VCaP (cell line): ENCODE results near the gene STOML1.
A peak's percentile ranks its signal among the peaks of the same experiment; 100 is the strongest.

Experiments
- H3K27ac ChIP-seq: fragments of 450-650 bp; 2 replicates; pipeline ENCODE4 v1.5.1; 2017
- TF ChIP-seq, protein P1 (sequence below): fragments of 450-650 bp; conservative IDR thresholded peaks from 2 replicates; pipeline ENCODE4 v1.5.1; 2017; ENCODE audit warnings: mild to moderate bottlenecking, moderate library complexity

STOML1 gene

DNA sequence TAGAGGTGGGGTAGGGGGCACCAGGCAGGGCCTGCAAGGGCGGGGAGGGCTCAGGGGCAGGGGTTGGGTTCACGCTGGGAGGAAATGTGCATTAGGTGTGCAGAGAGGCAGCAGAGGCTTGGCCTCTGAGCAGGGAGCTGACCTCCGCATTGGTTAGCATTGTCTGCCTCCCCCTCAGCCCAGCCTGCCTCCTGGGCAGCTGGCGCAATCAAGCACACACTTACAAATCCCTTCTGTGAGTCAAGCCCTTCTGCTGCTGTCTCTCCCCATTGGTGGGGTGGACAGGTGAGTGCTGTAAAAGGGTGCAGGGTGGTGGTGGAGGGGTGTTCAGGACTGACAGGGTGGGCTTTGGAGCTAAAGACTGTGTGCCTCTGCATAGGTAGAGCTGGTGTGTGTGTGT lies 56.5 kb downstream of the STOML1 start:
- peak overlapping the region; percentile 94 for H3K27ac ChIP-seq
- TF ChIP-seq, protein P1, sequence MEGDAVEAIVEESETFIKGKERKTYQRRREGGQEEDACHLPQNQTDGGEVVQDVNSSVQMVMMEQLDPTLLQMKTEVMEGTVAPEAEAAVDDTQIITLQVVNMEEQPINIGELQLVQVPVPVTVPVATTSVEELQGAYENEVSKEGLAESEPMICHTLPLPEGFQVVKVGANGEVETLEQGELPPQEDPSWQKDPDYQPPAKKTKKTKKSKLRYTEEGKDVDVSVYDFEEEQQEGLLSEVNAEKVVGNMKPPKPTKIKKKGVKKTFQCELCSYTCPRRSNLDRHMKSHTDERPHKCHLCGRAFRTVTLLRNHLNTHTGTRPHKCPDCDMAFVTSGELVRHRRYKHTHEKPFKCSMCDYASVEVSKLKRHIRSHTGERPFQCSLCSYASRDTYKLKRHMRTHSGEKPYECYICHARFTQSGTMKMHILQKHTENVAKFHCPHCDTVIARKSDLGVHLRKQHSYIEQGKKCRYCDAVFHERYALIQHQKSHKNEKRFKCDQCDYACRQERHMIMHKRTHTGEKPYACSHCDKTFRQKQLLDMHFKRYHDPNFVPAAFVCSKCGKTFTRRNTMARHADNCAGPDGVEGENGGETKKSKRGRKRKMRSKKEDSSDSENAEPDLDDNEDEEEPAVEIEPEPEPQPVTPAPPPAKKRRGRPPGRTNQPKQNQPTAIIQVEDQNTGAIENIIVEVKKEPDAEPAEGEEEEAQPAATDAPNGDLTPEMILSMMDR: no peak

DNA sequence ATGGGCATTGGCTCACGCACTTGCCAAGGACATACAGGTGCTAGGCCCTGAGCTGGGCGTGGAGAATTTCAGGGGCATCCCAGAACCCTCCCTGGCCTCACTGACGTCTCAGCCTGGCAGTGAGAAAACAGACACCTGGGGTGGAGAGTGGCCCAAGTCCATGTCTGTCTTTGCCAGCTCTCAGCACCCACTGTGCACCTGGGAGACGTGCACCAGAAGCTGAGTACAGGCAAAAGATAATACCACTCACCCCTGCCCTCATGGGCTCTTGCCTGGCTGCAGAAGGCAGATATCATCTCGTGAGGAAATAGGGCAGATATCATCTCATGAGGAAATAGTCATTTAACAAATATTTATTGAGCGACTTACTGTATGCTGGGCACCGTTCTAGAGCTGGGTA lies 57.8 kb downstream of the STOML1 start:
- peak overlapping the region; percentile 94 for H3K27ac ChIP-seq
- TF ChIP-seq, protein P1: no peak

DNA sequence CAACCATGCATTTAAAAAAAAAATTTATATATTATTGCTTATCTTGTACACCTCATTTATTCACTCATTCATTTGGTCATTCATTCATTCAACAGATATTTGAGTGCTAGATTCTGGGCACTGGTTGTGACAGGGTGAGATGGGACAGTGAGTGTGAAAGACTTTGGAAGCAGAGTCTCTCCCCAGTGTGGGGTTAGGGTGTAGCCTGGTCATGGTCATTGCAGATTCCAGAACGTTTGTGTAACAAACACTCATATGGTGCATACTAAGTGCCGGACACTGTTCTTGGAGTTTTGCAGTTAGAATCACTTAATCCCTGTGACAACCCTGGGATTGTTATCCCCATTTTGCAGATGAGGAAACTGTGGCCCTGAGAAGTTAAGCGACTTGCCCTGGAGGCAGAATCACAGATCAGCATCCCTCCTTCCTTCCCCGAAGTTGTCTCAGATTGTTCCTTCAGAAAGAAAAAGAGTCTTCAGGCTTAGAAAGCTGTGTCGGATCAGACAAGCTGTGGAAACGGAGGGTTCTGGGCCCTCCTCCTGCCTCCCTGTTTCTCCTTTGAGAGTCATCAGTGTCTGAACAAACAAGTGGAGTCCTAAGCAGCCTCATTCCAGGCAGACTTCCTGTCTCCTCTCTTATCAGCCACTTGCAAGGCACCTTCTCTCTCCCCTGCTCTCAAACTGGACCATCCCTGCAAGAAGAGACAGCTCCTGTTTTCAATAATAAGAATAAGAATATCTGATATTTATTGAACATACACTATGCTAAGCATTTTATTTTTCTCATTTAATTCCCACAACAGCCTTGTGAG lies 59.5 kb downstream of the STOML1 start:
- TF ChIP-seq, protein P1: no peak
- peak overlapping the region; percentile 94 for H3K27ac ChIP-seq

DNA sequence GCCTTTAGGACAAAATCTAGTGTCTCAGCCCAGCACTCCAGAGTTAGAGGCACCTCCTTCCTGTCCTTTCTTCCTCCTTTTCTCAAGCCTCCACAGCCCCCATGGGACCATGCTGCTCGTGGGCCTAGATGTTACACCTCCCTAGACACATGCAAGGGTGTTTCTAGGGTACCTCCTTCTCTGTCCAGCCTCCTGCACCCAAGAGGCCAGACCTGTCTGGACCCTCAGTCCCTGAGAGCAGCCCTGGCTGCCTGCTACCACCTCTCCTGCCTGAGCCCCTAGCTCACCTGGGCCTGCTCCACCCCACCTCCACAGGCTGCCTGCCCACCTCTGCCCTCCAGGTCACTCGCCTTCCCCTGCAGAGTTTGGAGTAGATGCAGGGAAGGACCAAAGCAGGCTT lies 60.7 kb downstream of the STOML1 start:
- peak overlapping the region; percentile 94 for H3K27ac ChIP-seq
- TF ChIP-seq, protein P1: no peak

DNA sequence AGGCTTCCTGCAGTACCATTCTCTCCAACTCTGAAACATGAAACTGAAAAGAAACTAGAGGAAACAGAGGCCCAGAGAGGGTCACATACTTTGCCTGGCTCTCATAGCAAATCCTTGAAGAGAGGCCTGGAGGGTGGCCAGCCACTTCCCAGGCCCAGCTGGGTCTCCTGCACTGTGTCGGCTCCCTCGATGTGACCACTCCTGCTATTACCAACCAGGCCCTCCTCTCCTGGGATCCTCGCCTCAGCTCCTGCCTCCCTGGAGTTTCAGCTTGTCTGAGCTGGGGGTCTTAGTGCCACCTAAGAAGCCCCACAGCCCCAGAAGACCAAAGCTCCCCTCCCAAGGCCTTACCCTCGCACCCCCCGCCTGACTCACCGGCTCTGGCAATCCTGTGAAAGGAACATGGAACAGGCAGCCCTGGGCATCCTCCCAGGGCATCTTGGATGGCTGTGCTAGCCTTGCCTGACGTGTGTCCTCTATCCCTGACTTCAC lies 61.3 kb downstream of the STOML1 start:
- H3K27ac ChIP-seq: peak overlapping the region; percentile 94; the same call in 1 of the 2 replicates
- TF ChIP-seq, protein P1: no peak

DNA sequence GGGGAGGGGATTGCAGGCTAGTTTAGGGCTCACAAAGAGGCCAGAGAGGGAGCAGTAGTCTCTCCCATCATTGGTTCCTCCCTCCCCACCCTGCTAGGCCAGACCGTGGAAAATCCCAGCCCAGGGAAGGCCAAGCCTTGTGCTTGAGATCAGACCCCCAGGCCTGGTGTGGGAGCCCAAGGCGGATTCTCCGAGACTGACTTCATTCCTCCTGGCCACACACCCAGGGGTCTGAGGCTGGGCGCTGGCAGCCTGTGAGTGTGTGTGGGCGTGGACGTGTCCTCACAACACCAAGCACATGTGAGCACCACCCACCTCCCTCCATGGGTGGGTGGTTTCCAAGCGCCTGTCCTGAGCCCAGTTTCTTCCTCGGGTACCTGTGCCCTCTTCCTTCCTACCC lies 61.7 kb downstream of the STOML1 start:
- TF ChIP-seq, protein P1: no peak
- peak overlapping the region; percentile 94; the same call in 1 of the 2 replicates for H3K27ac ChIP-seq

DNA sequence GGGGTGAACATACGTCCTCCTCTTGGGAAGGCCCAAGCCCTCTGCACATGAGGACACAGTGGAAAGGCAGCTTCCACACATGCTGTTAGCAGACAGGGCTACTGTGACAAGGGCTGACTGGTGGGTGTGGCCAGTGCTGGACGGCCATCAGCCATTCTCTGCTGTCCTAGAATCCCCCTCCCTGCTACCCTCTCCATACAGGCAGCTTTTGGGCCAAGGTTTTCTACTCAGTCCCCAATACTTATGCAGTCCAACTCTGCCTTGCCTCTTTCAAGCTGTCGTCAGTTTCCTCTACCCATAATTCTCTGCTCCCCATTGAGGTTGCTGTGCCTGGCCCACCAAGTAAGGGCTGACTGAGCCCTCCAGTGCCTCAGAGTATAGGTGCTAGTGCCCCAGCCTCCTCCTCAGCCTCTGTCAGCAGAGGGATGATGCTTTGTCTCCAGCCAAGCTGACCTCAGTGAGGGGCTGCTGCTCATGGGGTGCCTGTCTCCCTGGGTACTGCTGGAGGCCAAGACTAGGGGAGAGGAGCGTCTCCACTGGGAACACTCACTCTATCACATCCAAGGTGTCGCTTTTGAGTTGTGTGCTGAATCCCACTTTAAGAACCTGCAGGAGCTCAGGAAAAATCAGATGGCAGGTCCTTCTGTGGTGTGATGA lies 63.0 kb downstream of the STOML1 start:
- peak overlapping the region; percentile 99 for H3K27ac ChIP-seq
- TF ChIP-seq, protein P1: no peak
